SK-N-MC (cell line): ENCODE results near the gene SOBP.

Source experiments
- DNase-seq: peaks from one replicate; pipeline ENCODE4 v3.0.0-alpha.2; 2011; ENCODE audit warnings: low read depth, low spot score
- H3K27ac ChIP-seq: fragments of 200-600 bp; sonication (generic); 2 replicates; pipeline ENCODE4 v1.5.1; 2016; ENCODE audit warnings: mixed run types
- H3K36me3 ChIP-seq: fragments of 200-600 bp; sonication (generic); 2 replicates; pipeline ENCODE4 v1.6.1; 2017; ENCODE audit warnings: antibody characterized with exemption, low read length, mixed read lengths; ENCODE audit not compliant: insufficient read depth
- H3K4me3 ChIP-seq: fragments of 200-600 bp; sonication (generic); 2 replicates; pipeline ENCODE4 v1.5.1; 2016
- H3K9ac ChIP-seq: fragments of 200-600 bp; sonication (generic); 2 replicates; pipeline ENCODE4 v1.8.0; 2017; ENCODE audit warnings: mixed run types, mixed read lengths; ENCODE audit not compliant: insufficient read length
- H3K9me3 ChIP-seq: fragments of 200-600 bp; sonication (generic); 2 replicates; pipeline ENCODE4 v1.6.1; 2017; ENCODE audit warnings: low read depth, mild to moderate bottlenecking, antibody characterized with exemption, low read length, moderate library complexity, mixed read lengths
- EZH2 ChIP-seq: fragments of 200-600 bp; sonication (generic); IDR thresholded peaks from one replicate; pipeline ENCODE4 v1.6.1; 2017; ENCODE audit warnings: antibody characterized with exemption
- FOXP2 ChIP-seq: optimal IDR thresholded peaks from 2 replicates; pipeline ENCODE3; 2011; ENCODE audit warnings: mild to moderate bottlenecking, moderate library complexity; ENCODE audit not compliant: insufficient read depth; ENCODE audit errors: extremely low read length, control extremely low read depth
- POLR2AphosphoS5 ChIP-seq: IDR thresholded peaks from 2 replicates; pipeline ENCODE4 v1.6.1; 2012; ENCODE audit warnings: mild to moderate bottlenecking, low read depth, low read length, borderline replicate concordance

SOBP gene

GRCh38 chr6:107662333-107662732 is 172.4 kb downstream of the SOBP start:
- Histone ChIP-seq H3K4me3 (no peak overlapping the region), H3K9me3 (no peaks in the 10 kb centered on the region), H3K27ac (no peak overlapping the region), H3K36me3 (no peaks in the 10 kb centered on the region), H3K9ac (no peak overlapping the region)
- TF ChIP-seq POLR2AphosphoS5 (no peak), FOXP2 (no peak), EZH2 (no peak)
- no peak for DNase-seq

- no peak for TF ChIP-seq EZH2
- TF ChIP-seq FOXP2: no peak
- no peak for TF ChIP-seq POLR2AphosphoS5
- no peak overlapping the region for H3K27ac ChIP-seq
- no peaks in the 10 kb centered on the region for H3K9me3 ChIP-seq
- no peak overlapping the region for H3K9ac ChIP-seq
- no peaks in the 10 kb centered on the region for H3K36me3 ChIP-seq
- no peak for DNase-seq
- H3K4me3 ChIP-seq: no peak overlapping the region
Observed at GRCh38 chr6:107663308-107663707, 173.4 kb downstream of the SOBP start.

GRCh38 chr6:107665382-107665781 is 175.5 kb downstream of the SOBP start:
- no peak overlapping the region for H3K27ac ChIP-seq
- H3K9me3 ChIP-seq: no peaks in the 10 kb centered on the region
- no peak overlapping the region for H3K9ac ChIP-seq
- DNase-seq: no peak
- TF ChIP-seq EZH2: no peak
- TF ChIP-seq POLR2AphosphoS5: no peak
- TF ChIP-seq FOXP2: no peak
- no peaks in the 10 kb centered on the region for H3K36me3 ChIP-seq
- no peak overlapping the region for H3K4me3 ChIP-seq

- no peak overlapping the region for H3K27ac ChIP-seq
- DNase-seq: no peak
- no peaks in the 10 kb centered on the region for H3K9me3 ChIP-seq
- H3K9ac ChIP-seq: no peak overlapping the region
- no peaks in the 10 kb centered on the region for H3K36me3 ChIP-seq
- no peak overlapping the region for H3K4me3 ChIP-seq
- TF ChIP-seq POLR2AphosphoS5 (no peak), FOXP2 (no peak), EZH2 (no peak)
Observed at GRCh38 chr6:107666084-107666980, 176.4 kb downstream of the SOBP start.

GRCh38 chr6:107666981-107667601 is 177.2 kb downstream of the SOBP start:
- Histone ChIP-seq H3K9me3 (no peaks in the 10 kb centered on the region), H3K27ac (no peak overlapping the region), H3K36me3 (no peaks in the 10 kb centered on the region), H3K9ac (no peak overlapping the region), H3K4me3 (no peak overlapping the region)
- no peak for DNase-seq
- no peak for TF ChIP-seq FOXP2
- no peak for TF ChIP-seq POLR2AphosphoS5
- no peak for TF ChIP-seq EZH2

GRCh38 chr6:107667790-107668189 is 177.9 kb downstream of the SOBP start:
- TF ChIP-seq FOXP2: no peak
- no peak for TF ChIP-seq EZH2
- TF ChIP-seq POLR2AphosphoS5: no peak
- H3K9ac ChIP-seq: no peak overlapping the region
- H3K9me3 ChIP-seq: no peaks in the 10 kb centered on the region
- DNase-seq: no peak
- no peak overlapping the region for H3K27ac ChIP-seq
- no peaks in the 10 kb centered on the region for H3K36me3 ChIP-seq
- H3K4me3 ChIP-seq: no peak overlapping the region

- no peak overlapping the region for H3K9ac ChIP-seq
- H3K27ac ChIP-seq: no peak overlapping the region
- DNase-seq: no peak
- no peaks in the 10 kb centered on the region for H3K9me3 ChIP-seq
- H3K36me3 ChIP-seq: no peaks in the 10 kb centered on the region
- TF ChIP-seq FOXP2: no peak
- TF ChIP-seq EZH2: no peak
- TF ChIP-seq POLR2AphosphoS5: no peak
- no peak overlapping the region for H3K4me3 ChIP-seq
Observed at GRCh38 chr6:107668743-107669474, 179.0 kb downstream of the SOBP start.

GRCh38 chr6:107670792-107671199 is 180.9 kb downstream of the SOBP start:
- H3K27ac ChIP-seq: no peak overlapping the region
- H3K9ac ChIP-seq: no peak overlapping the region
- H3K36me3 ChIP-seq: no peaks in the 10 kb centered on the region
- no peak for DNase-seq
- TF ChIP-seq FOXP2 (no peak), POLR2AphosphoS5 (no peak), EZH2 (no peak)
- H3K4me3 ChIP-seq: no peak overlapping the region
- no peaks in the 10 kb centered on the region for H3K9me3 ChIP-seq
